HL-60/S4 (cell line): ENCODE data around the gene ATXN2L.
"Not testable (repeated sequence)": the region's sequence is repeated elsewhere in the genome, so short reads cannot be mapped to it uniquely, and the experiment has no call there.

Experiments
- in situ Hi-C: fragments of 300-500 bp; cut with MboI; formaldehyde crosslinking; loops from 2 replicates; pipeline ENCODE4 v1.14.3; 2022; ENCODE audit warnings: low sequenced_read_pairs

ATXN2L gene

GRCh38 chr16:28866454-28866804 is 43.6 kb downstream of the ATXN2L start:
- in situ Hi-C loops: no loop called here

- in situ Hi-C loops: no loop called here
Observed at GRCh38 chr16:28867241-28867640, 44.4 kb downstream of the ATXN2L start.

GRCh38 chr16:28867646-28868045 is 44.8 kb downstream of the ATXN2L start:
- in situ Hi-C loops: not testable (repeated sequence)

- in situ Hi-C loops: no loop called here
Observed at GRCh38 chr16:28869201-28869600, 46.4 kb downstream of the ATXN2L start.

- in situ Hi-C loops: loop anchor here (10.0 kb wide), 1 partner anchor 52 kb away; the partner anchor contains the start of gene RABEP2
Observed at GRCh38 chr16:28872952-28873351, 50.2 kb downstream of the ATXN2L start.

- in situ Hi-C loops: loop anchor here (10.0 kb wide), 1 partner anchor 51 kb away; the partner anchor contains the start of gene RABEP2
Observed at GRCh38 chr16:28873543-28874201, 50.9 kb downstream of the ATXN2L start.

GRCh38 chr16:28874406-28874805 is 51.6 kb downstream of the ATXN2L start:
- in situ Hi-C loops: loop anchor here (10.0 kb wide), 1 partner anchor 50 kb away; the partner anchor contains the start of gene RABEP2

- in situ Hi-C loops: loop anchor here (10.0 kb wide), 1 partner anchor 49 kb away; the partner anchor contains the start of gene RABEP2
Observed at GRCh38 chr16:28875134-28876018, 52.6 kb downstream of the ATXN2L start.

GRCh38 chr16:28876019-28876659 is 53.3 kb downstream of the ATXN2L start:
- in situ Hi-C loops: loop anchor here (10.0 kb wide), 1 partner anchor 49 kb away; the partner anchor contains the start of gene RABEP2

- in situ Hi-C loops: loop anchor here (10.0 kb wide), 1 partner anchor 48 kb away; the partner anchor contains the start of gene RABEP2
Observed at GRCh38 chr16:28876973-28877654, 54.3 kb downstream of the ATXN2L start.

GRCh38 chr16:28877655-28878000 is 54.8 kb downstream of the ATXN2L start:
- in situ Hi-C loops: loop anchor here (10.0 kb wide), 1 partner anchor 47 kb away; the partner anchor contains the start of gene RABEP2

- in situ Hi-C loops: loop anchor here (10.0 kb wide), 1 partner anchor 46 kb away; the partner anchor contains the start of gene RABEP2
Observed at GRCh38 chr16:28878083-28878926, 55.5 kb downstream of the ATXN2L start, which contains the start of gene ATP2A1. ATP2A1 (plus strand) TSS chr16:28878488; CDS start chr16:28878672, 184 bp downstream.

GRCh38 chr16:28879261-28879840 is 56.6 kb downstream of the ATXN2L start:
- in situ Hi-C loops: loop anchor here (10.0 kb wide), 1 partner anchor 45 kb away; the partner anchor contains the start of gene RABEP2

GRCh38 chr16:28879841-28880588 is 57.2 kb downstream of the ATXN2L start:
- in situ Hi-C loops: loop anchor here (10.0 kb wide), 1 partner anchor 45 kb away; the partner anchor contains the start of gene RABEP2

GRCh38 chr16:28880589-28880915 is 57.8 kb downstream of the ATXN2L start:
- in situ Hi-C loops: no loop called here

GRCh38 chr16:28880955-28881354 is 58.2 kb downstream of the ATXN2L start:
- in situ Hi-C loops: no loop called here

GRCh38 chr16:28881565-28881964 is 58.8 kb downstream of the ATXN2L start:
- in situ Hi-C loops: not testable (repeated sequence)

GRCh38 chr16:28882551-28883160 is 59.9 kb downstream of the ATXN2L start:
- in situ Hi-C loops: no loop called here
